CD4-positive, alpha-beta T cell treated with Interleukin-6 at 100 ng/mL for 8 hours (primary cell): ENCODE measurements around the gene PYGM.

Source experiments
- DNase-seq: peaks from one replicate; pipeline ENCODE4 v3.0.0-alpha.2; 2020; ENCODE audit warnings: mixed read lengths, low spot score

Gene PYGM

DNA sequence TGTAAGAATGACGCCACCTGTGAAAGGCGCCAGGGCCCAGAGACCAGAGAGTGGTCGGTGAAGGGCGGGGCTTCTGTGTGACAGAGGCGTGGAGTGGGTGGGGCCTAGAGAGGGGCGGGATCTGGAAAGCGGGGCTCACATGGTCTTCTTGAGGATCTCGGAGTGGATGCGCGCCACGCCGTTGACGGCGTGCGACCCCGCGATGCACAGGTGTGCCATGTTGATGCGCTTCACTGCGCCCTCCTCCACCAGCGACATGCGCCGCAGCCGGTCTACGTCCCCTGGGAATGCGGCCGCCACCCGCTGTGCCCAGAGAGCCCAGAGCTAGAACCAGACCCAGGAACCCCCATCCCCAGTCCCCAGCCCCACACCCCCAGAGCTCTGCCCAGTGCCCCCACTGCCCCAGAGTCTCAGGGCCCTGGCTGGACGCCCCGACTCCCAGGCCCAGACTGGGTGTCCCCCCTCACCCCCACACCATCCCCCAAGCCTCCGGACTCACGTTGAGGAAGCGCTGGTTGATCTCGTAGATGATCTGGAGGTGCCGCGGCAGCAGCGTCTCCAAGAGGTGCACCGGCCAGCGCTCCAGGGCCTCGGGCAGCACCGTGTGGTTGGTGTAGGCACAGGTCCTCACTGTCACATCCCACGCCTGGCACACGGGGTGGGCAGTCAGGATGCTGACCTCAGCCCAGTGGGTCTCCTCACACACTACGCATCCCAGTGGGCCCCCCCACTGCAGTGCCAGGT lies 6.2 kb downstream of the PYGM start:
- no peak for DNase-seq

- DNase-seq: no peak
Measured at GRCh38 chr11:64753019-64753379, 6.8 kb downstream of the PYGM start.

DNA sequence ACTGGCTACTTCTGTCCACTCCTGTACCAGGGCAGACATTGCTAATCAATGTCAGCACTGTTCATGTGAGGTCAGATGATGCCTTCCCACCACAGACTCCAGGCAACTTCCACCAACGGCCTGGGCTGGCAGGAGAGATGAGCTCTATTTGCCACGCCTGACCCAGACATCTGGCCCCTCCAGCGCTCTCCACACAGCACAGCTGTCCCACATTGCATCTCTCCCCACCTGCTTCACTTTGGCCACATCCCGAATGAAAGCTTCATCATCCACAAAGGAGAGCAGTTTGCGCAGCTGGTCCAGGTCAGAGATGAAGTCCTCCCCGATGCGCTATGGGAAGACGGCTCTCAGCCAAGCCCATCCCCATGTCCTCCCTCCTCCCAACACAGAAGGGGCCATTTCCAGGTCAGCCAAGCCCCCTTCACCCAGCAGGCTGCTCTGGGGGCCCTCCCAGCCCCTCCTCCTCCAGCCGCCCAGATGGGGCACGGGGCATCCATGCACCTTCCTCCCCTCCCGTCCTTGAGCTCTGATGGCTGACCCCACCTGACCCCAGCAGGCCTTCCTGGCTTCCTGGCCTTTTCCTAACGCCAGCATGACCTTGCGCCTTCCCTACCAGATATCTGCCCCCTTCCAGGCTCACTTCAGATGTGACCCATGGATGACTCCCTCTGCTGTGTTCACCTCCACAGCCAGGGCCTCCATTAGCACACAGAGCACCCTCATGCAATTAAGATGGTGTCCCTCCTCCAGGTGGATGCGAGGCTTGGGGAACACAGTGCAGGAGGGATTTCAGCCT lies 7.4 kb downstream of the PYGM start:
- DNase-seq: no peak

DNA sequence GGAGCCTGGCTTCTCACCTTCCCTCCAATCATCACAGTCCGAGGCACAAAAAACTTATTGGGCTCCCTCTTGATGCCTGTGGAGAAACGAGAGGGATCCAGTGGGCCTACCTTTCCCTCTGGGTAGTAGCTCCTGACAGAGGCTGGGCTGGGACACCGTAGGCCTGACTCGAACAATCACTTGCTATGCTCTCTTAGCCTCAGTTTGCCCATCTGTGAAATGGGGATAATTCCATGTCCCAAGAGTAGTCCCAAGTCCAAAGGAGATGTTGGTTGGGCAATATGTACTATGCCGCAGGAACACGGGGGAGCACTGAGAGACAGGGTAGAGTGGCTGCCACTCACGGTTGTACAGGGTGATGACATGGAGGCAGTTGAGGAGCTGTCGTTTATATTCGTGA lies 8.2 kb downstream of the PYGM start:
- DNase-seq: no peak

- no peak for DNase-seq
Measured at GRCh38 chr11:64751136-64751535, 8.6 kb downstream of the PYGM start.

DNA sequence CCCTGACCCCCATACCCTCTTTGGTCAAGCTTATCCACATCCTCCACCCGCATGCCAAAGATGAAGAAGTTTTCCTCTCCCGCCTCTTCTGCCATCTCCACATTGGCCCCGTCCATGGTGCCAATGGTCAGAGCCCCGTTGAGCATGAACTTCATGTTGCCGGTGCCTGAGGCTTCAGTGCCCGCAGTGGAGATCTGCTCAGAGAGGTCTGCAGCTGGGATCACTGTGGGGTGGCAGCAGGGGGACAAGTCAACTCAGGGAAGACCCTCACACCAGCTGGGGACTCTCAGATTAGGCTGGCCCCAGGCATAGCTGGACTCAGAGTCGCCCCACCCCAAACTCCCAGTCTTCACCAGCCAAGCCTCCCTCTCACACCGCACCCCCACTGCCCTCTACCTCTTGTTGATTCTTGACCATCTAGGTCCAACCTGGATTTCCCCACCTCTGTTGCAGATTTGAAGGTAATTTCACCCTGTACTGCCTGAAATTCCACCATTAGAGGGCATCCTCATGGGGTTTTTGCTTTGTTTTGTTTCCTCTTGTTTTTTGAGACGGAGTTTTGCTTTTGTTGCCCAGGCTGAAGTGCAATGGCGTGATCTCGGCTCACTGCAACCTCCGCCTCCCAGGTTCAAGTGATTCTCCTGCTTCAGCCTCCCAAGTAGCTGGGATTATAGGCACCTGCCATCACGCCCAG lies 9.3 kb downstream of the PYGM start:
- DNase-seq: no peak

DNA sequence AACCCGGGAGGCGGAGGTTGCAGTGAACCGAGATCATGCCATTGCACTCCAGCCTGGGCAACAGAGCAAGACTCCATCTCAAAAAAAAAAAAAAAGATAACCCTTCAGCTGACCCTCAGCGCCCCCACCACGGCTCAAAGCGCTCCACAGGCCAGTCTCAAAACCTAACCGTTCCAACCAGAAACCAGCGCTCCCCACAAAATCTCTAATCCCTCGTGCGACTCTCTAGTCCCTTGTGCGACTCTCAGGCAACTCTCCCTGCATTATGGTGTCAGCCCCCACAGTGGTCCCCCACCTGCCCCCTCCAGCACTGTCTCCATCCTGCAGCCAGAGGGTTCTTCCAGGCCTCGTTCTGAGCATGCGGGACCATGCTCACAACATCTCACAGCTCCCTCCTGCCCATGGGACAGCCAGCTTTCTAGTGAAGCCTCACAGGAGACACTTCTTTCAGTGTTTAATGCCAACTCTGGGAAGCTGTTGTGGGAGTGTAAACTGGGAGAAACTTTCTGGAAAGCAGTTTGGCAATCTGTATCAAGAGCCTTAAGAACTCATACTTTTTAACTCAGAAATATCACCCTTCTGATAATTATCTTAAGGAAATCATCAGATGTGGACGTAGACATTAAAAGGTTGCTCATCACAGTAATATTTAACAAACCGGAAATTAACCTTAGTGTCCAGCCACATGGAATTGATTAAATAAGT lies 11.7 kb downstream of the PYGM start:
- DNase-seq: no peak

- DNase-seq: no peak
Measured at GRCh38 chr11:64746486-64746885, 13.3 kb downstream of the PYGM start.

GRCh38 chr11:64745521-64746328 lies 14.0 kb downstream of the PYGM start:
- DNase-seq: peak; percentile 73

DNA sequence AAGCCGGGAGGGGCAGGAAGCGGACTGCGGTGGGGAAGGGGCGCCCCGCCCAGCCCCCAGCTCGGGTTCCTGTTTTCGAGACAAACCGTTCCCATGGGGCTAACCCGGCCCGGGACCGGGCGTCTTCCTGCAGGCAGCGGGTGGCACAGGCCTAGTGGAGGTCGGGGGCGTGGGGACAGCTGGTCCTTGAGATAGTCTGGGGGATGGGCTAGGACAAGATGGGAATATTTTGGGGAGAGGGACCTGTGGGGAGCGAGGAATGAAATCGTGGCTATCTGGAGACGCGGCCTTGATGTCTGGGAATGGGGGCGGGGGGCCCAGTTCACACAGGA lies 14.6 kb downstream of the PYGM start:
- DNase-seq: peak; percentile 93

GRCh38 chr11:64744544-64745188 lies 15.1 kb downstream of the PYGM start:
- DNase-seq: no peak

DNA sequence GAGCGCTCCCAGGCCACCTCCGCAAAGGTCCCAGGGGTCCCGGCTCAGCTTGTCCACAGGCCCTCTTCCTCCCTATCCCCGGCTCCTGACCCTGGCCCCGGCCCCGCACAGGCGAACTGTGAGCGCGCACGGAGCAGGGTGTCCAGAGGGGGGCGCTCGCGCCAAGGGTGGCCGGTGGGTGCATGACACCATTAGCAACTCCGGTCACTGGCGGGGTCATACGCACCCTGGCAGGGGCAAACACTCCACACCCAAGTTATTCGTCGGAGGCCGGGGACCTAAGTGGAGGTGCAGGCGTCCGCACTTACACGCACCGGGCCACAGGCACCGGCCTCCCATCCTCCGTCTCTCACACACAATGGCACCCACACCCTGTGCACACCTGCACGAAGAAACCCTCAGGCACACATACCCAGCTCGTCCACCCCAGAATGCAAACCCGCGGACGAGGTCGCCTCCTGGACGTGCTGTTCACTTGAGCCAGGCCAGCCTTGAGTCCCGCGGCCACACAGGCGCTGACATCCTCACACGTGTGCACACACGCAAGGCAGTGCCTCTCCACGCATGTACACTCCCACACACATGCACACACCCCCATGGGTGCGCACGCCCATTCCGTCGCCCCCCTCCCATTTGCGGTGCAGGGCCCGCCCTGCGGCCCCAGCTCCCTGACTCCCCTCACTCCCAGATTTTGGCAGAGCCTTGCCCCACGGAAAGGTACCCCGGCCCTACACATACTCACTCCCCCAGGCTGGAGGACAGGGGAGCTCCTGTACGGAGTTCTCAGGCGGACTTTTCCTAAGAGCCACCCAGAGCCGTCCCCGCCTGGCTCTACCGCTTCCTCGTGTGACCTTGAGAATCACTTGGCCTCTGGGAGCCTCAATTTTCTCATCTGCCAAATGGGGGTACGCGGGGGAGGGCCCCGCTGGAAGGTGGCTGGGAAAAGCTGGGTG lies 15.9 kb downstream of the PYGM start, which contains the start of gene RASGRP2:
RASGRP2 (minus strand) TSS at position 552 of the 953 bp plus-strand sequence. CDS start 1,276 bp downstream, outside the sequence.
- DNase-seq: peak; percentile 84

GRCh38 chr11:64742889-64743590 lies 16.7 kb downstream of the PYGM start:
- DNase-seq: peak; percentile 59

DNA sequence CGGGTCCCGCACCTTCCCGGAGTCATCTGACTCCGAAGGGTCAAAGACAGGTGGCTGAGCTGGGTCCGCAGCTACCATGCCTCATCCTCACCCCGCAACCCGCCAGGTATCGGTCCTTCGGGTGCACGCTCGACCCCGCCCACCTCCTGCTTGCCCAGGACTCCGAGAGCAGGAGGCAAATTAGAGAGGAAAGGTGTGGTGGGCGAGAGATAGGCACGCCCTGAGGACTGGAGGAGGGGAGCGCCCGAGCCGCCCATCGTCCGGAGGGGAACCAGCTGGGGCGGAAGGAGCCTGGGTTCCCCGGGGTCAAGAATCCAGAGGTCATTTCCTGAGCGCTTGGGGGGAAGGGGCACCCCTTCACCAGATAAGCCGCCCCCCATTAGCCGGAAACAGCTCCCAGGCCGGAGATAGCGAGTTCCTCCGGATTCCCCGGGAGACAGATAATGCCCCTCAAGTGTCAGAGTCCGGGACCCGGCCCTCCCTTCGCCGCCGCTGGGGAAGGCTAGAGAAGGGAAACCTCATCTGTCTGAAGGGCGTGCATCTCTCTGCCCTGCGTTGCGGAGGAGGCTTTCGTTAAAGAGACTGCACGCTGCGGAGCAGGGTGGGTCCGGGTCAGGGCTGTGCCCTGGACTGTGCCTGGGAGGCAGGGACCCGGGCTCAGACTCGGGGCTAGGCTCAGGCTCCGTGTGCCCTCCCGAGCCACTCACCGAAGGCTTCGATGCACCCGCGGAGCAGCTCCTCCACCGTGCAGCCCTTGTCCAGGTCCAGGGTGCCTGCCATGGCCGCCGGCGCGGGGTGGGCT lies 17.5 kb downstream of the PYGM start:
- DNase-seq: no peak

GRCh38 chr11:64741375-64742086 lies 18.2 kb downstream of the PYGM start:
- no peak for DNase-seq

DNA sequence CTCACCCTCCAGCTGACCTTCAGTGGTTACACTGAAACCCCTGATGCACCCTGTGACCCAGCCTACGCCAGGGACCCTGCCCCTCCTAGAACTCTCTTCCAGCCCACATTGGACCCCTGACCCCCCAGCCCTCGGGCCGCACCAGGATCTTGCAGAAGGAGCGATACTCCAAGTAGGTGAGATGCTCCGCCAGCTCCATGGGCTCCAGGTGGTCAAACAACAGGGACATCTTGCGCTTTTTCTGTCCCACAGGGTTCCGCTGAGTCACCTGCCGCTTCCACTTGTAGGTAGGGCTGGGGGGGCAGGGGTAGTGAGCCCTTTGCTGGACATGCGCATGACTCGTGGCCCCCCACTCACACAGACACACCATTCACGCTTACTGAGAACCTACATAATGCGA lies 19.9 kb downstream of the PYGM start:
- DNase-seq: no peak

GRCh38 chr11:64736654-64737053 lies 23.1 kb downstream of the PYGM start:
- no peak for DNase-seq
